Neural crest cell (in vitro differentiated cells): ENCODE data around the gene CPNE5. TPM values are rescaled to one million over a fixed set of nuclear protein-coding genes. Genes with fewer than 3 reads are reported as not detected.
"Not testable (repeated sequence)": the region's sequence is repeated elsewhere in the genome, so short reads cannot be mapped to it uniquely, and the experiment has no call there.

Experiments
- DNase-seq: peaks from one replicate; pipeline ENCODE4 v3.0.0; 2021; ENCODE audit warnings: low read depth, mixed read lengths, low spot score
- H3K27ac Mint-ChIP-seq: one replicate; pipeline ENCODE4 v1.8.0; 2021; ENCODE audit warnings: mild to moderate bottlenecking, mixed read lengths; ENCODE audit not compliant: unreplicated experiment
- H3K27me3 Mint-ChIP-seq: 2 replicates; pipeline ENCODE4 v1.8.0; 2021; ENCODE audit warnings: low read depth, mild to moderate bottlenecking, mixed read lengths
- H3K36me3 Mint-ChIP-seq: 2 replicates; pipeline ENCODE4 v1.8.0; 2021; ENCODE audit warnings: low read depth, mild to moderate bottlenecking, mixed read lengths
- H3K4me1 Mint-ChIP-seq: 2 replicates; pipeline ENCODE4 v1.8.0; 2021; ENCODE audit warnings: mixed read lengths
- H3K4me3 Mint-ChIP-seq: one replicate; pipeline ENCODE4 v1.8.0; 2021; ENCODE audit warnings: mild to moderate bottlenecking, mixed read lengths
- H3K9me3 Mint-ChIP-seq: 2 replicates; pipeline ENCODE4 v1.8.0; 2021; ENCODE audit warnings: mixed read lengths
- total RNA-seq: library from RNA; stranded (reverse); gene quantifications from 2 replicates; pipeline ENCODE4 v1.2.1, GENCODE V29; 2021
- TF ChIP-seq, protein P1 (sequence below): fragments of 200-600 bp; sonication (generic); conservative IDR thresholded peaks from 2 replicates; pipeline ENCODE4 v1.5.0; 2021; ENCODE audit warnings: antibody characterized with exemption, mild to moderate bottlenecking

CPNE5 gene
- total RNA-seq, 1 donor from 2014 or later, result 0.54 TPM

DNA sequence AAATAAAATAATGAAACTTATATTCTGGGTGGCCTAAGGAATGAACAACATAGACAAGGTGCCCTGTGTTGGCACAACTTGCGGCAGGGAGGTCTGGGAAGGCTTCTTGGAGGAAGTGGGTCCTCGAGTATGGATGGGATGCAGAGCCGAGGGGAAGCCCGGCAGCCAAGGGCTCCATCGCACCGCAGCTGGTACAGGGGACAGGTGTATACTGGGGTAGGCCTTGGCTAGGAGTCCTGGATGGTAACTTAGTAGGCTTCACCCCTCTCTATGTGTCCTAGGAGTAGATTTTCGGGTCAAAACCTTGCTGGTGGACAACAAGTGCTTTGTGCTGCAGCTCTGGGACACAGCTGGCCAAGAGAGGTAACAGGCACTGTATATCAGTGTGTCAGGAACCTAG is 113.7 kb downstream of the CPNE5 start:
- TF ChIP-seq, protein P1, sequence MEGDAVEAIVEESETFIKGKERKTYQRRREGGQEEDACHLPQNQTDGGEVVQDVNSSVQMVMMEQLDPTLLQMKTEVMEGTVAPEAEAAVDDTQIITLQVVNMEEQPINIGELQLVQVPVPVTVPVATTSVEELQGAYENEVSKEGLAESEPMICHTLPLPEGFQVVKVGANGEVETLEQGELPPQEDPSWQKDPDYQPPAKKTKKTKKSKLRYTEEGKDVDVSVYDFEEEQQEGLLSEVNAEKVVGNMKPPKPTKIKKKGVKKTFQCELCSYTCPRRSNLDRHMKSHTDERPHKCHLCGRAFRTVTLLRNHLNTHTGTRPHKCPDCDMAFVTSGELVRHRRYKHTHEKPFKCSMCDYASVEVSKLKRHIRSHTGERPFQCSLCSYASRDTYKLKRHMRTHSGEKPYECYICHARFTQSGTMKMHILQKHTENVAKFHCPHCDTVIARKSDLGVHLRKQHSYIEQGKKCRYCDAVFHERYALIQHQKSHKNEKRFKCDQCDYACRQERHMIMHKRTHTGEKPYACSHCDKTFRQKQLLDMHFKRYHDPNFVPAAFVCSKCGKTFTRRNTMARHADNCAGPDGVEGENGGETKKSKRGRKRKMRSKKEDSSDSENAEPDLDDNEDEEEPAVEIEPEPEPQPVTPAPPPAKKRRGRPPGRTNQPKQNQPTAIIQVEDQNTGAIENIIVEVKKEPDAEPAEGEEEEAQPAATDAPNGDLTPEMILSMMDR, result no peak
- H3K4me1 Mint-ChIP-seq, result peaks cover 29% of the 10 kb centered on the region
- peaks cover 6% of the 10 kb centered on the region for H3K27me3 Mint-ChIP-seq
- DNase-seq, result no peak
- H3K36me3 Mint-ChIP-seq, result no peaks in the 10 kb centered on the region
- H3K9me3 Mint-ChIP-seq, result no peaks in the 10 kb centered on the region
- peak overlapping the region; percentile 35 for H3K27ac Mint-ChIP-seq
- no peak overlapping the region for H3K4me3 Mint-ChIP-seq

DNA sequence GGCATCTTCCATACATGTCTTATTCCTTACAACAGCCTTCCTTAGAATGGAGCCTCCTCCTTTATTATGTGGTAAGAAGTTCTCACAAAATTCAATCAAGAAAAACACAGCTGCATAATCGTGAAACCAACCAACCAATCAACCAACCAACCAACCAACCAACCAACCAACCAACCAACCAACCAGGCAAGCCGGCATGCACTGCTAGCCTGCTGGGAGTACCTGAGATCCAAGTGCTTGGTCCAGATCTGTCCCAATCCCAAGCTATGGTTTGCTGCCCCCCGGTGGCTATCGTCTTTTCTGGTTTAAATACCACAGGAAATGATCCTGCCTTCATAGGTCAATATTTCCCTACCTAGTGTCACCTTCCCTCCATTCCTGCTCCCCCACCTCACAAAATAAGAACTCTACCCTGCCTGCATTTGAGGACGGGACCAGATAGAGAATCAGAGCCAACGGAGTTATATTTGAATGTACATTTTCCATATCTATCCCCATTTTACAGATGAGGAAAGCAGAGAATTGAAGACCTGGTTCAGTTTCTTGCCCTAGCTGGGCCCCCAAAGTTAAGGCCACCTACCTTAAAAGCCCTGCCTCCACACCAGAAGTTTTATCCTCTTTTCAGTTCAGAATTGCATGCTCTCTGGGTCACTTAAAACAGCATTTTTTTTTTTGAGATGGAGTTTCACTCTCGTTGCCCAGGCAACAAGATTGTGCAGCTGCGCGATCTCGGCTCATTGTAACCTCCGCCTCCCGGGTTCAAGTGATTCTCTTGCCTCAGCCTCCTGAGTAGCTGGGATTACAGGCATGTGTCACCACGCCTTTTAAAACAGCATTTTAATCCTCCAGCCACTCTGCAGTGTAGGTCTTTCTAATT is 114.5 kb downstream of the CPNE5 start:
- Mint-ChIP-seq H3K9me3 (no peaks in the 10 kb centered on the region), H3K4me3 (no peak overlapping the region), H3K4me1 (peaks cover 29% of the 10 kb centered on the region), H3K27me3 (peaks cover 6% of the 10 kb centered on the region), H3K27ac (no peak overlapping the region), H3K36me3 (no peaks in the 10 kb centered on the region)
- DNase-seq, result peak; percentile 45
- TF ChIP-seq, protein P1, result peak; percentile 64

DNA sequence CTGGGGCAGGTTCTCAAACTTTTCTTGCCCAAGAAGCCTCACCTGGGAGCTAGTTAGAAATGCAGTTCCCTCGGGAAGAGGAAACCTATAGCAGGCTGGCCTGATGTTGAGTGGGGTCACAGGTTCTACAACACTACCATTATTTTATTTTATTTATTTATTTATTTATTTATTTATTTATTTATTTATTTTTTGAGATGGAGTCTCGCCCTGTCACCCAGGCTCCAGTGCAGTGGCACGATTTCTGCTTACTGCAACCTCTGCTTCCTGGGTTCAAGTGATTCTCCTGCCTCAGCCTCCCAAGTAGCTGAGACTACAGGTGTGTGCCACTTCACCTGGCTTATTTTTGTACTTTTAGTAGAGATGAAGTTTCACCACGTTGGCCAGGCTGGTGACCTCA is 115.3 kb downstream of the CPNE5 start:
- not testable (repeated sequence) for DNase-seq, H3K4me3 Mint-ChIP-seq, H3K9me3 Mint-ChIP-seq, H3K36me3 Mint-ChIP-seq, H3K27me3 Mint-ChIP-seq, H3K27ac Mint-ChIP-seq
- H3K4me1 Mint-ChIP-seq, result peaks cover 27% of the 10 kb centered on the region

DNA sequence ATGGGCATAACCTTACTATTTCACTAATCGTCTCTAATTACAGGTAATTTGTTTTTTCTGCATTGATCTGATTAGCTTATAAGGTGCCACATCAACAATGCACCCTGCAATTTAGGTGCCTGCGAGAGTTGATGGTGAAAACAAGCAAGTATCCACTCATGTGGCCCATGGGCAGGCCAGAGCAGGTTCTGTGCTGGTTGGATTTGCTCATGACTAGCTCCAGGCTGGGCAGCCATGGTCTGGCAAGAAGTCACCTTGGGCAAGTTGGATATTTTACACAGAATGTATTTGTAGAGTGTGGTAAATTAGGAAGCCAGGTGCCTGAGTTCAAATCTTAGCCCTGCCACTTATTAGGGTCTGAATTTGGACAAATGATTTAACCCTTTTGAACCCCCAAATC is 116.4 kb downstream of the CPNE5 start:
- peaks cover 25% of the 10 kb centered on the region for H3K4me1 Mint-ChIP-seq
- DNase-seq, result no peak
- H3K27me3 Mint-ChIP-seq, result peaks cover 6% of the 10 kb centered on the region
- TF ChIP-seq, protein P1, result no peak
- H3K27ac Mint-ChIP-seq, result no peak overlapping the region
- no peak overlapping the region for H3K4me3 Mint-ChIP-seq
- no peaks in the 10 kb centered on the region for H3K9me3 Mint-ChIP-seq
- no peaks in the 10 kb centered on the region for H3K36me3 Mint-ChIP-seq

DNA sequence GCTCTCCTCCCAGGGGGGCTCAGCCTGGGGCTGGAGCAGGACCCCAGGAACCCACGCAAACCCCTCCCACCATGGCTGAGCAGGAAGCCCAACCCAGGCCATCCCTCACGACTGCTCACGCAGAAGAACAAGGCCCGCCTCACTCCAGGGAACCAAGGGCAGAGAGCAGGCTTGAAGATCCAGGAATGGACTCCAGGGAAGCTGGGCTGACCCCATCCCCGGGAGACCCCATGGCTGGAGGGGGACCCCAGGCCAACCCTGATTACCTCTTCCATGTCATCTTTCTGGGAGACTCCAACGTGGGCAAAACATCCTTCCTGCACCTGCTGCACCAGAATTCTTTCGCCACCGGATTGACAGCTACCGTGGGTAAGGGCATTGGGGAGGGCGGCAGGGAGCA is 116.9 kb downstream of the CPNE5 start:
- no peaks in the 10 kb centered on the region for H3K36me3 Mint-ChIP-seq

More for the DNA sequence above, 116.9 kb downstream of the CPNE5 start:
- Mint-ChIP-seq H3K4me1 (peaks cover 21% of the 10 kb centered on the region), H3K27ac (peak overlapping the region; percentile 27), H3K27me3 (peaks cover 6% of the 10 kb centered on the region), H3K9me3 (no peaks in the 10 kb centered on the region), H3K4me3 (no peak overlapping the region)
- DNase-seq, result no peak
- TF ChIP-seq, protein P1, result no peak
